GM18868 (cell line): ENCODE measurements around the gene METTL13.
"Not testable (repeated sequence)": the region's sequence is repeated elsewhere in the genome, so short reads cannot be mapped to it uniquely, and the experiment has no call there.

Source experiments
- ATAC-seq: cut with Tn5 transposase; IDR thresholded peaks from one replicate; pipeline ENCODE4 v1.9.1; 2021; ENCODE audit warnings: mild to moderate bottlenecking, moderate library complexity; ENCODE audit not compliant: unreplicated experiment

METTL13 gene

GRCh38 chr1:171763764-171764163 is 17.7 kb upstream of the METTL13 start:
- ATAC-seq = no peak

- no peak for ATAC-seq
Observed at GRCh38 chr1:171769171-171769570, 12.3 kb upstream of the METTL13 start.

- ATAC-seq = no peak
Observed at GRCh38 chr1:171769754-171770153, 11.7 kb upstream of the METTL13 start.

GRCh38 chr1:171772312-171772711 is 9.1 kb upstream of the METTL13 start:
- no peak for ATAC-seq

- no peak for ATAC-seq
Observed at GRCh38 chr1:171780583-171781175, 781 bp upstream of the METTL13 start.

- ATAC-seq = no peak
Observed at GRCh38 chr1:171783816-171784530, 2.5 kb downstream of the METTL13 start.

GRCh38 chr1:171784784-171785183 is 3.3 kb downstream of the METTL13 start:
- ATAC-seq = no peak

- no peak for ATAC-seq
Observed at GRCh38 chr1:171785766-171786165, 4.3 kb downstream of the METTL13 start.

- ATAC-seq = no peak
Observed at GRCh38 chr1:171786534-171786933, 5.1 kb downstream of the METTL13 start.

- no peak for ATAC-seq
Observed at GRCh38 chr1:171787686-171788480, 6.4 kb downstream of the METTL13 start.

- ATAC-seq = no peak
Observed at GRCh38 chr1:171788696-171789095, 7.2 kb downstream of the METTL13 start.

GRCh38 chr1:171790318-171790717 is 8.9 kb downstream of the METTL13 start:
- ATAC-seq = no peak

GRCh38 chr1:171792656-171793369 is 11.4 kb downstream of the METTL13 start:
- ATAC-seq = no peak

- ATAC-seq = no peak
Observed at GRCh38 chr1:171793636-171794035, 12.2 kb downstream of the METTL13 start.

- ATAC-seq = peak; percentile 55
Observed at GRCh38 chr1:171794085-171794484, 12.6 kb downstream of the METTL13 start.

- no peak for ATAC-seq
Observed at GRCh38 chr1:171796592-171796991, 15.1 kb downstream of the METTL13 start.

- no peak for ATAC-seq
Observed at GRCh38 chr1:171798311-171798710, 16.9 kb downstream of the METTL13 start.

- ATAC-seq = no peak
Observed at GRCh38 chr1:171798765-171799164, 17.3 kb downstream of the METTL13 start.

GRCh38 chr1:171799166-171799565 is 17.7 kb downstream of the METTL13 start:
- no peak for ATAC-seq

- not testable (repeated sequence) for ATAC-seq
Observed at GRCh38 chr1:171799698-171800097, 18.2 kb downstream of the METTL13 start.

GRCh38 chr1:171800342-171800741 is 18.9 kb downstream of the METTL13 start:
- no peak for ATAC-seq
